HepG2 (cell line): ENCODE measurements around the gene CIBAR2. TPM values are rescaled to one million over a fixed set of nuclear protein-coding genes. Genes with fewer than 3 reads are reported as not detected.

ENCODE experiments used
- ARNTL ChIP-seq: sonication (generic); formaldehyde crosslinking; IDR thresholded peaks from 2 replicates; pipeline ENCODE4 v1.4.0; 2020; ENCODE audit warnings: mild to moderate bottlenecking, missing genetic modification reagents
- EEA1 ChIP-seq: sonication (generic); formaldehyde crosslinking; IDR thresholded peaks from 2 replicates; pipeline ENCODE4 v1.5.1; 2020; ENCODE audit warnings: mild to moderate bottlenecking, missing genetic modification reagents, borderline replicate concordance
- HOXA3 ChIP-seq: sonication (generic); formaldehyde crosslinking; IDR thresholded peaks from 2 replicates; pipeline ENCODE4 v1.5.0; 2020; ENCODE audit warnings: missing genetic modification reagents
- HOXA7 ChIP-seq: sonication (generic); formaldehyde crosslinking; IDR thresholded peaks from 2 replicates; pipeline ENCODE4 v1.8.1; 2022; ENCODE audit warnings: mild to moderate bottlenecking, missing genetic modification reagents, moderate library complexity
- LCORL ChIP-seq, 2 experiments: fragments of 450-650 bp in 1 of 2; sonication (generic) in 1 of 2; formaldehyde crosslinking in 1 of 2; IDR thresholded peaks; 2 replicates each; pipeline versions ENCODE4 v1.5.0 to v1.6.1; 2017 to 2020; ENCODE audit warnings: antibody characterized with exemption in 1 of 2, missing genetic modification reagents in 1 of 2
- MEIS2 ChIP-seq: sonication (generic); formaldehyde crosslinking; IDR thresholded peaks from 2 replicates; pipeline ENCODE4 v1.9.0; 2021; ENCODE audit warnings: mild to moderate bottlenecking, missing genetic modification reagents
- NFIB ChIP-seq: sonication (generic); formaldehyde crosslinking; IDR thresholded peaks from 2 replicates; pipeline ENCODE4 v1.9.0; 2021; ENCODE audit warnings: missing genetic modification reagents, mild to moderate bottlenecking, borderline replicate concordance
- NR2F2 ChIP-seq: IDR thresholded peaks from 2 replicates; pipeline ENCODE4 v1.6.1; 2012; ENCODE audit warnings: low read depth, inconsistent platforms, borderline replicate concordance
- POLR2AphosphoS2 ChIP-seq: IDR thresholded peaks from 2 replicates; pipeline ENCODE4 v1.6.1; 2011; ENCODE audit warnings: low read depth, low read length, improper control_type of control experiment
- TBX3 ChIP-seq: fragments of 450-650 bp; IDR thresholded peaks from 2 replicates; pipeline ENCODE4 v1.6.1; 2017; ENCODE audit warnings: antibody characterized with exemption, mild to moderate bottlenecking, inconsistent platforms, borderline replicate concordance
- ZBTB46 ChIP-seq: sonication (generic); formaldehyde crosslinking; IDR thresholded peaks from 2 replicates; pipeline ENCODE4 v1.4.0; 2020; ENCODE audit warnings: mild to moderate bottlenecking, missing genetic modification reagents, borderline replicate concordance
- ZFP1 ChIP-seq: IDR thresholded peaks from 2 replicates; pipeline ENCODE4 v1.6.1; 2016
- ZFP41 ChIP-seq: sonication (generic); formaldehyde crosslinking; IDR thresholded peaks from 2 replicates; pipeline ENCODE4 v1.4.0; 2020; ENCODE audit warnings: mild to moderate bottlenecking, missing genetic modification reagents, borderline replicate concordance
- ZNF232 ChIP-seq: sonication (generic); formaldehyde crosslinking; IDR thresholded peaks from 2 replicates; pipeline ENCODE4 v1.4.0; 2020; ENCODE audit warnings: missing genetic modification reagents, borderline replicate concordance
- ZNF343 ChIP-seq: sonication (generic); formaldehyde crosslinking; IDR thresholded peaks from 2 replicates; pipeline ENCODE4 v1.4.0; 2020; ENCODE audit warnings: mild to moderate bottlenecking, missing genetic modification reagents
- ZNF747 ChIP-seq: sonication (generic); formaldehyde crosslinking; IDR thresholded peaks from 2 replicates; pipeline ENCODE4 v1.8.1; 2023; ENCODE audit warnings: missing genetic modification reagents, mild to moderate bottlenecking, borderline replicate concordance
- polyA plus RNA-seq, 8 experiments: library from polyadenylated mRNA; depleted of rRNA in 3 of 8; stranded (reverse) in 7 of 8; unstranded in 1 of 8; fragments of >200 nt; fragmentation: Illumina TruSeq in 4 of 8; extraction: Trizol in 4 of 8; gene quantifications; 2 replicates each; pipeline versions ENCODE4 v1.2.1 to v1.2.3, GENCODE V29; 2011 to 2016; ENCODE audit warnings: low read depth in 4 of 8, missing spikeins in 1 of 8, mixed read lengths in 1 of 8; ENCODE audit not compliant: insufficient read depth in 1 of 8
- total RNA-seq, 5 experiments: library from RNA; depleted of rRNA; stranded (reverse); fragments of >200 nt; fragmentation: Illumina TruSeq; extraction: Trizol; gene quantifications; 2 replicates each; pipeline ENCODE4 v1.2.3, GENCODE V29; 2016; ENCODE audit warnings: low read depth in 1 of 5
- TF ChIP-seq, protein P1 (sequence below): fragments of 450-650 bp; IDR thresholded peaks from 2 replicates; pipeline ENCODE4 v1.6.1; 2016
- TF ChIP-seq, protein P2 (sequence below): sonication (generic); formaldehyde crosslinking; IDR thresholded peaks from 2 replicates; pipeline ENCODE4 v1.5.0; 2020; ENCODE audit warnings: mild to moderate bottlenecking, low read depth, missing genetic modification reagents, borderline replicate concordance
- TF ChIP-seq, protein P3 (sequence below), 2 experiments: sonication (generic) in 1 of 2; formaldehyde crosslinking in 1 of 2; IDR thresholded peaks; 2 replicates each; pipeline versions ENCODE4 v1.4.0 to v1.6.1; 2018 to 2020; ENCODE audit warnings: missing genetic modification reagents in 2 of 2, borderline replicate concordance in 1 of 2, low read depth in 1 of 2, mild to moderate bottlenecking in 1 of 2, missing biosample characterization in 1 of 2
- TF ChIP-seq, protein P4 (sequence below): sonication (generic); formaldehyde crosslinking; IDR thresholded peaks from 2 replicates; pipeline ENCODE4 v1.4.0; 2020; ENCODE audit warnings: mild to moderate bottlenecking, missing genetic modification reagents

CIBAR2 gene
- total and polyA plus RNA-seq, 2 of the 13 experiments (the other 11 are each of a cell fraction or from before 2014, with no cell fraction given), result not detected

GRCh38 chr16:85151603-85152413 lies 39.5 kb upstream of the CIBAR2 start (continued):
- no peak for TF ChIP-seq NFIB (CRISPR knock-in tag)
- no peak for TF ChIP-seq ZFP1
- TF ChIP-seq, protein P1, sequence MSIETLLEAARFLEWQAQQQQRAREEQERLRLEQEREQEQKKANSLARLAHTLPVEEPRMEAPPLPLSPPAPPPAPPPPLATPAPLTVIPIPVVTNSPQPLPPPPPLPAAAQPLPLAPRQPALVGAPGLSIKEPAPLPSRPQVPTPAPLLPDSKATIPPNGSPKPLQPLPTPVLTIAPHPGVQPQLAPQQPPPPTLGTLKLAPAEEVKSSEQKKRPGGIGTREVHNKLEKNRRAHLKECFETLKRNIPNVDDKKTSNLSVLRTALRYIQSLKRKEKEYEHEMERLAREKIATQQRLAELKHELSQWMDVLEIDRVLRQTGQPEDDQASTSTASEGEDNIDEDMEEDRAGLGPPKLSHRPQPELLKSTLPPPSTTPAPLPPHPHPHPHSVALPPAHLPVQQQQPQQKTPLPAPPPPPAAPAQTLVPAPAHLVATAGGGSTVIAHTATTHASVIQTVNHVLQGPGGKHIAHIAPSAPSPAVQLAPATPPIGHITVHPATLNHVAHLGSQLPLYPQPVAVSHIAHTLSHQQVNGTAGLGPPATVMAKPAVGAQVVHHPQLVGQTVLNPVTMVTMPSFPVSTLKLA, result no peak
- TF ChIP-seq NR2F2, result no peak
- no peak for TF ChIP-seq HOXA7 (CRISPR knock-in tag)
- peak; percentile 55; the same call in 1 of the 2 replicates for TF ChIP-seq MEIS2 (CRISPR knock-in tag)
- no peak for TF ChIP-seq ZFP41
- no peak for TF ChIP-seq TBX3
- TF ChIP-seq ZNF232, result no peak
- TF ChIP-seq, protein P2, sequence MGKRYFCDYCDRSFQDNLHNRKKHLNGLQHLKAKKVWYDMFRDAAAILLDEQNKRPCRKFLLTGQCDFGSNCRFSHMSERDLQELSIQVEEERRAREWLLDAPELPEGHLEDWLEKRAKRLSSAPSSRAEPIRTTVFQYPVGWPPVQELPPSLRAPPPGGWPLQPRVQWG (CRISPR knock-in tag), result no peak
- TF ChIP-seq, protein P3, sequence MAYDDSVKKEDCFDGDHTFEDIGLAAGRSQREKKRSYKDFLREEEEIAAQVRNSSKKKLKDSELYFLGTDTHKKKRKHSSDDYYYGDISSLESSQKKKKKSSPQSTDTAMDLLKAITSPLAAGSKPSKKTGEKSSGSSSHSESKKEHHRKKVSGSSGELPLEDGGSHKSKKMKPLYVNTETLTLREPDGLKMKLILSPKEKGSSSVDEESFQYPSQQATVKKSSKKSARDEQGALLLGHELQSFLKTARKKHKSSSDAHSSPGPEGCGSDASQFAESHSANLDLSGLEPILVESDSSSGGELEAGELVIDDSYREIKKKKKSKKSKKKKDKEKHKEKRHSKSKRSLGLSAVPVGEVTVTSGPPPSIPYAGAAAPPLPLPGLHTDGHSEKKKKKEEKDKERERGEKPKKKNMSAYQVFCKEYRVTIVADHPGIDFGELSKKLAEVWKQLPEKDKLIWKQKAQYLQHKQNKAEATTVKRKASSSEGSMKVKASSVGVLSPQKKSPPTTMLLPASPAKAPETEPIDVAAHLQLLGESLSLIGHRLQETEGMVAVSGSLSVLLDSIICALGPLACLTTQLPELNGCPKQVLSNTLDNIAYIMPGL (CRISPR knock-in tag; IDR thresholded peaks at IDR 0.05; ENCODE audit: borderline replicate concordance in 1 of 2, low read depth in 1 of 2), result no peak
- TF ChIP-seq ZBTB46 (CRISPR knock-in tag), result no peak
- TF ChIP-seq HOXA3 (CRISPR knock-in tag), result no peak
- TF ChIP-seq ZNF747, result no peak
- TF ChIP-seq ZNF343, result peak; percentile 8; the same call in 1 of the 2 replicates
- TF ChIP-seq LCORL (IDR thresholded peaks at IDR 0.05), result no peak
- peak; percentile 78; the same call in 1 of the 2 replicates for TF ChIP-seq LCORL (CRISPR knock-in tag; IDR thresholded peaks at IDR 0.05)
- TF ChIP-seq, protein P4, sequence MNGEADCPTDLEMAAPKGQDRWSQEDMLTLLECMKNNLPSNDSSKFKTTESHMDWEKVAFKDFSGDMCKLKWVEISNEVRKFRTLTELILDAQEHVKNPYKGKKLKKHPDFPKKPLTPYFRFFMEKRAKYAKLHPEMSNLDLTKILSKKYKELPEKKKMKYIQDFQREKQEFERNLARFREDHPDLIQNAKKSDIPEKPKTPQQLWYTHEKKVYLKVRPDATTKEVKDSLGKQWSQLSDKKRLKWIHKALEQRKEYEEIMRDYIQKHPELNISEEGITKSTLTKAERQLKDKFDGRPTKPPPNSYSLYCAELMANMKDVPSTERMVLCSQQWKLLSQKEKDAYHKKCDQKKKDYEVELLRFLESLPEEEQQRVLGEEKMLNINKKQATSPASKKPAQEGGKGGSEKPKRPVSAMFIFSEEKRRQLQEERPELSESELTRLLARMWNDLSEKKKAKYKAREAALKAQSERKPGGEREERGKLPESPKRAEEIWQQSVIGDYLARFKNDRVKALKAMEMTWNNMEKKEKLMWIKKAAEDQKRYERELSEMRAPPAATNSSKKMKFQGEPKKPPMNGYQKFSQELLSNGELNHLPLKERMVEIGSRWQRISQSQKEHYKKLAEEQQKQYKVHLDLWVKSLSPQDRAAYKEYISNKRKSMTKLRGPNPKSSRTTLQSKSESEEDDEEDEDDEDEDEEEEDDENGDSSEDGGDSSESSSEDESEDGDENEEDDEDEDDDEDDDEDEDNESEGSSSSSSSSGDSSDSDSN (CRISPR knock-in tag), result peak; percentile 30; the same call in 1 of the 2 replicates
- TF ChIP-seq ARNTL (CRISPR knock-in tag), result no peak
- no peak for TF ChIP-seq POLR2AphosphoS2
- TF ChIP-seq EEA1, result no peak
